Stimulated activated naive B cell treated with anti-CD40 and anti-IgM and Interleukin-4, amounts not matched to agents 10 μg/mL and 1 μg/mL and 100 μg/mL, for 72 hours (primary cell): Measurements from ENCODE around the gene NNMT.

ENCODE experiments used
- ATAC-seq, 2 donors: fragments of 150-1000 bp; cut with Tn5 transposase; replicated peaks; 2 replicates each; pipeline ENCODE4 v1.10.0; 2021; ENCODE audit warnings: moderate library complexity in 1 of 2
- DNase-seq: peaks from one replicate; pipeline ENCODE4 v3.0.0; 2021
- H3K27ac Mint-ChIP-seq: one replicate; pipeline ENCODE4 v1.8.0; 2022; ENCODE audit warnings: mild to moderate bottlenecking, mixed read lengths
- H3K27me3 Mint-ChIP-seq, 2 donors: one replicate each; pipeline ENCODE4 v1.8.0; 2022; ENCODE audit warnings: mixed read lengths in 2 of 2
- H3K36me3 Mint-ChIP-seq, 2 donors: one replicate each; pipeline ENCODE4 v1.8.0; 2022; ENCODE audit warnings: mixed read lengths in 2 of 2, mild to moderate bottlenecking in 1 of 2
- H3K4me1 Mint-ChIP-seq, 2 donors: one replicate each; pipeline ENCODE4 v1.8.0; 2022; ENCODE audit warnings: mixed read lengths in 2 of 2, mild to moderate bottlenecking in 1 of 2
- H3K4me3 Mint-ChIP-seq, 2 donors: one replicate each; pipeline ENCODE4 v1.8.0; 2022; ENCODE audit warnings: mild to moderate bottlenecking in 2 of 2, mixed read lengths in 2 of 2, moderate library complexity in 1 of 2
- H3K9me3 Mint-ChIP-seq, 2 donors: one replicate each; pipeline ENCODE4 v1.8.0; 2022; ENCODE audit warnings: mixed read lengths in 2 of 2, mild to moderate bottlenecking in 1 of 2

NNMT gene

DNA sequence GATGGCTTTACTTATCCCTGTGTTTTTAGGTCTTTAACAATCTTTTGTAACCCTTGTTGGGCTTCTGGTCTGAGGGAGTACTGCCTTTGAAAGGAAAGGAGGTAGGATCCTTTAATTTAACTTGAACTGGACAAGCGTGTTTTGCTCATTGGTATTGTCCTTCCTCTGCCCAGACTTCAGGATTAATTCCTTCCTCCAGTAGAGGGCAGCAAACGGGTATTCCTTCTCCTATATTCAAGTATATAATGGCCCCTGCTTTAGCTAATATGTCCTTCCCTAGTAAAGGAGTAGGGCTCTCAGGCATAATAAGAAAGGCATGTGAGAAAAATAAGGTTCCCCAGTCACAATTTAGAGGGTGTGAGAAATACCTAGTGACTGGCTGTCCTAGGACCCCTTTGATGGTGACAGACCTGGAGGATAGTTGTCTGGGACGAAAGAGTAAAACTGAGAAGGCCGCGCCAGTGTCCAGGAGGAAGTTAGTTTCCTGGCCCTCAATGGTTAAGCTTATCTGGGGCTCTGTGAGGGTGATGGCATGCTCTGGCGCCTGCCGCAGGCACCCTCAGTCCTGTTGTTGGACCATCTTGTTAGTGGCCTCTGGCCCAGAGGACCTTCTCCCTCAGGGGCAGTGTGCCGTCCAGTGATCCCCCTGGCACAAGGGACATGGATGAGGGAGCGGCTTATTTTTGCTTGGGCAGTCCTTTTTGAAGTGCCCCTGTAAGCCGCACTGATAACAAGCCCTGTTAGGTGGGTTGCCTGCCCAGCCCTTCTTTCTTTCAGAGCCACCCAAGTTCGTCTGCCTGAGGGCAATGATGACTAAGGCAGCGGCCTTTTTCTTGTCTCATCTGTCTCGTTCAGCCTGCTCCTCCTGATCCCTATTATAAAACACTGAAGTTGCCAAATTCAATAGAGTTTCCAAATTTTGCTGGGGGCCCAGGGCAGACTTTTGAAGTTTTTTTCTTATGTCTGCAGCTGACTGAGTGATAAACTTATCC lies 52.3 kb downstream of the NNMT start:
- peaks cover 0 to 5% of the 10 kb centered on the region in 2 donors for H3K27me3 Mint-ChIP-seq
- peak; percentile 55 to 62 for ATAC-seq
- no peaks in the 10 kb centered on the region for H3K36me3 Mint-ChIP-seq
- no peaks in the 10 kb centered on the region for H3K9me3 Mint-ChIP-seq
- no peak overlapping the region for H3K4me3 Mint-ChIP-seq
- H3K4me1 Mint-ChIP-seq = peaks cover 0 to 6% of the 10 kb centered on the region in 2 donors
- DNase-seq = peak; percentile 10
- no peak overlapping the region for H3K27ac Mint-ChIP-seq

DNA sequence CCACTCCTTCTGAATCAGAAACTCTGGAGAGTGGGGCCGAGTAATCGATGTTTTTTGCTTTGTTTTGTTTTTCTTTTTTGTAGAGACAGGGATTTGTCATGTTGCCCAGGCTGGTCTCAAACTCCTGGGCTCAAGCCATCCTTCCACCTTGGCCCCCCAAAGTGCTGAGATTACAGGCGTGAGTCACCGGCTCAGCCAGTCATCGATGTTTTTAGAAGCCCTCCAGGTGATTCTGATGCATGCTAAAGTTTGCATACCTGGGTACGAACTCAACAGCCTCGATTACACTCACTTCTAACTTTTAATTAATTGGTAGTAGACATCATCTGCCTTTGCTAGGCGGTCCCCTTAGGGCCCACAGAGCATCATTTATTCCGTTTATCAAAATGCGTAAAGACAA lies 53.8 kb downstream of the NNMT start:
- peaks cover 0 to 6% of the 10 kb centered on the region in 2 donors for H3K4me1 Mint-ChIP-seq
- H3K27me3 Mint-ChIP-seq = peaks cover under 1 to 7% of the 10 kb centered on the region in 2 donors
- no peaks in the 10 kb centered on the region for H3K9me3 Mint-ChIP-seq
- no peak overlapping the region for H3K27ac Mint-ChIP-seq
- DNase-seq (no peak), ATAC-seq (no peak)
- H3K36me3 Mint-ChIP-seq = no peaks in the 10 kb centered on the region
- no peak overlapping the region for H3K4me3 Mint-ChIP-seq

DNA sequence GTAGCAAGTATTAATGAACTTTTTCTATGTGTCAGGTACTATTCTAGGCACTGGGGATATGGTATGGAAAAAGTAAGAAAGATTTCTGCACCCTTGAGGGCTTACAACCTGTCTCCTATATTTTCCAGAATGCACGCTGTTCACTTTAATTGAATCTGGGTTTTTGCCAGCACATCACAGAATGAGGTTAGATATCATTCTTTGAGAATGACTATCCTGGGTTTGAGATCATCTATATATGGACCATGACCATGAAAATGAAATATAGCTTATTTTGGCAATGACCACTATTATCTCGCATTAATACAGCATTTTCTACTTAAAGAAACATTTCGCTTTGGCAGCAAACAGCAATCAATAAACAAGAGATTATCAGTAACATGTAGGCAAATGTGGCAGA lies 57.2 kb downstream of the NNMT start:
- H3K4me1 Mint-ChIP-seq = no peaks in the 10 kb centered on the region
- peaks cover 18 to 19% of the 10 kb centered on the region in 2 donors for H3K27me3 Mint-ChIP-seq
- H3K4me3 Mint-ChIP-seq = no peak overlapping the region
- H3K36me3 Mint-ChIP-seq = no peaks in the 10 kb centered on the region
- no peaks in the 10 kb centered on the region for H3K9me3 Mint-ChIP-seq
- no peak overlapping the region for H3K27ac Mint-ChIP-seq
- DNase-seq = no peak
- ATAC-seq = no peak

DNA sequence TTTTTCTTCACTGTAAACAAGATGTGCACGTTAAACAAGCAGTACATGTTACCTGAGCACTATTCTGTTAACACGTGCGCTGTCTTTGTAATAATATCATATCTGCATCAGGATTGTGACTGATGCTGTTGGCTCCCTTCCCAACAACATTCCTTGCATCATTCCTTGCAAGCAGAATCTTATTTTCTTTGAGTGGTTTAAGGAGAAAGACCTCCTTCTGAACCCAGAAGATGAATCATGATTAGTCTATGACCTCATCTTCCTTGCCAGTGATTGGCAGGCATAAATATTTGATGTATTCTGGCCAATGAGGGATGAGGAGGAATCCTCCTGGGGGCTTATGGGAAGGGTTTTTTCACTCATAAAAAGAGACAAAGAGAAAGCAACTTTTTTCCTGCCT lies 57.9 kb downstream of the NNMT start:
- no peaks in the 10 kb centered on the region for H3K36me3 Mint-ChIP-seq
- DNase-seq (no peak), ATAC-seq (no peak)
- no peak overlapping the region for H3K4me3 Mint-ChIP-seq
- H3K27me3 Mint-ChIP-seq = peaks cover 19 to 22% of the 10 kb centered on the region in 2 donors
- no peaks in the 10 kb centered on the region for H3K9me3 Mint-ChIP-seq
- H3K4me1 Mint-ChIP-seq = no peaks in the 10 kb centered on the region
- H3K27ac Mint-ChIP-seq = no peak overlapping the region

DNA sequence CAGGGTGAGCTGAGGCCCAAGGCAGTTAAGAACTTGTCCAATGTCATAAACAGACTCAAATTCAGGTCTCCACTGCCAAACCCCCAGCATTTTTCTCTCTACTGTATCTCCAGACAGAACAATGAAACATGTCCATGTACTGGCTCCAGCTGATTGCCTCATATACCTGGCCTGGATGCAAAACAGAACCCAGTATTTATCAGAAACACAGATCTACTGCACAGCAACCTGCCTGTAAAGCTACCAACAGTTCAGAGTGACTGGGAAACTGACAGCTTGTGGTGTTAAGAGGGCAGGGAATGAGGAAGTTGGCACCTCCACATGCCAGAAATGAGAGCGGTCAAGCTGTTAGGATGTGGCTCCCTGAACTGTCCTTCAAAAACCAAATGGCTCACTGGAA lies 62.5 kb downstream of the NNMT start:
- ATAC-seq = no peak

DNA sequence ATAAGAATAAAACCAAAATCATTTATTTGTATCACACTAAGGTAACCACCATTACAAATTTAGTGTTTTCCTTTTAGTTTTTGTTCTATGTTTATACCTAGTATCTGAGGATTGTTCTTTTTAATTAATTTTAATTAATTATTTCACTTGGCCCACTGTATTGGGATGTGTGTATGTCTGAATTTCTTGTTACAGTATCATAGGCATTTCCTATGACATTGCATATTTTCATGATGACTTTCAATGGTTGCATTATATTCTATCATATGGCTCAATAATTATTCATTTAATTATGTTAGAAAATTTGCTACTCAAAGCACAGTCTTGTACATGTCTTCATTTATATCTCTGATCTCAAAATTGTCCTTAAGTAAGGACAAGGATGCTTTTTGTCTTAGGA lies 63.1 kb downstream of the NNMT start:
- no peak for DNase-seq
- no peak overlapping the region for H3K4me3 Mint-ChIP-seq
- H3K27me3 Mint-ChIP-seq = peaks cover 19 to 31% of the 10 kb centered on the region in 2 donors
- H3K4me1 Mint-ChIP-seq = no peaks in the 10 kb centered on the region
- no peaks in the 10 kb centered on the region for H3K36me3 Mint-ChIP-seq
- no peak for ATAC-seq
- no peak overlapping the region for H3K27ac Mint-ChIP-seq
- H3K9me3 Mint-ChIP-seq = no peaks in the 10 kb centered on the region

More for the DNA sequence above, 62.5 kb downstream of the NNMT start:
- Mint-ChIP-seq H3K9me3 (no peaks in the 10 kb centered on the region), H3K27ac (no peak overlapping the region), H3K27me3 (peaks cover 19 to 31% of the 10 kb centered on the region in 2 donors), H3K4me3 (no peak overlapping the region), H3K4me1 (no peaks in the 10 kb centered on the region), H3K36me3 (no peaks in the 10 kb centered on the region)
- DNase-seq = no peak

DNA sequence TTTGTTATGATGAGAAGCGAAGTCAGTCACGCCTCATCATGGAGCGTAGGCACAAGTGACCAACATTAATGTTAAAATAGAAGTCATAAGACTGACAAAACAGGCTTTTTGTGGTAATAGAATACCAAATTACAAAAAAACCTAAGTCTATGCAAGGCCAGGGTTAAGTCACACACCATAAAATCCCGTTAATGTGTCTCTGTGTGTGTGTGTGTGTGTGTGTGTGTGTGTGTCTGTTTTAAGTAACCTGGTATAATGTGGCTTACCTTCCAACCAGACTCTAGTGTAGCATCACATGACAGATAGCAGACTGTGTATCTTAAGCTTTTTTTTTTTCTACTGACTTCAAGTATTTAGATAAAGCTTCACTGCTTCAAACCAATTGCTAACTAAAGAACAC lies 66.1 kb downstream of the NNMT start:
- H3K36me3 Mint-ChIP-seq = no peaks in the 10 kb centered on the region
- DNase-seq (no peak), ATAC-seq (no peak)
- no peak overlapping the region for H3K4me3 Mint-ChIP-seq
- no peaks in the 10 kb centered on the region for H3K9me3 Mint-ChIP-seq
- H3K4me1 Mint-ChIP-seq = no peaks in the 10 kb centered on the region
- peaks cover 22 to 33% of the 10 kb centered on the region in 2 donors for H3K27me3 Mint-ChIP-seq
- H3K27ac Mint-ChIP-seq = no peak overlapping the region

DNA sequence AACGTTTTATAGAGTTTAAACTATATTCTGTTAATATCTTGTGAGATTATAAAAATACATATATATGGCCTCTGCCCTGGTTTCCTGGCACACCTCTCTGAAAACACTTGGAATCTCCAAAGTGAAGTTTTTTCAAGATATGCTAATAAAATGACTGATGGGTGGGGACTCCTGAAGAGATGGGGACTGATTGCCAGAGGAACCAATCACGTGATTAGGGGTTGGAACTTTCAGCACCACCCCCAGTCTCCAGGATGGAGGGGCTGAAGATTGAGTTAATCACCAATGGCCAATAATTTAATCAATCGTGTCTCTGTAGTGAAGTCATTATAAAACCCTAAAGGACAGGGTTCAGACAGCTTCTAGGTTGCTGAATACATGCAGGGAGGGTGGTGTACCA lies 66.8 kb downstream of the NNMT start:
- no peaks in the 10 kb centered on the region for H3K36me3 Mint-ChIP-seq
- H3K4me1 Mint-ChIP-seq = no peaks in the 10 kb centered on the region
- no peak for DNase-seq
- peaks cover 16 to 30% of the 10 kb centered on the region in 2 donors for H3K27me3 Mint-ChIP-seq
- no peaks in the 10 kb centered on the region for H3K9me3 Mint-ChIP-seq
- H3K4me3 Mint-ChIP-seq = no peak overlapping the region
- H3K27ac Mint-ChIP-seq = no peak overlapping the region
- no peak for ATAC-seq
